ENCODE results near the gene DERL3.

Gene DERL3

DNA sequence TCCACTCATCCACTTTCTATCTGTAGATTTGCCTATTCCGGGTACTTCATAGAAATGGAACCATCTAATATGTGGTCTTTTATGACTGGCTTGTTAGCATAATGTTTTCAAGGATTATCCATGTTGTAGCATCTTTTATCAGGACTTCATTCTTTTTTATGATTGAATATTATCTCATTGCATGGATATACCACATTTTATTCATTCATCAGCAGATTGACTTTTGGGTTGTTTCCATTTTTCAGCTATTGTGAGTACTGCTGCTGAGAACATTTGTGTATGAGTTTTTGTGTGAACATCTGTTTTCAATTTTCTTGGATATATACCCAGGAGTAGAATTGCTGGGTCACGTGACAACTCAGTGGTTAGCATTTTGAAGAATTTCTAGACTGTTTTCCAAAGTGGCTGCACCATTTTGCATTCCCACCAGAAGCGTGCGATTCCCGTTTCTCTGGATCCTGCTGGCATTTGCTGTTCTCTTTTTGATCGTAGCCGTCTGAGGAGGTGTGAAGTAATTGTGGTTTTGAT, 8.9 kb downstream of the DERL3 start:
- DNase-seq: no peak

- DNase-seq: no peak
These were observed 9.8 kb downstream of the DERL3 start for GRCh38 chr22:23828800-23829680.

- DNase-seq: no peak
These were observed 11.3 kb downstream of the DERL3 start for GRCh38 chr22:23827351-23827995.

- DNase-seq: no peak
These were observed 12.1 kb downstream of the DERL3 start for GRCh38 chr22:23826510-23827350.

- DNase-seq: no peak
These were observed 13.4 kb downstream of the DERL3 start for GRCh38 chr22:23825246-23825905.

DNA sequence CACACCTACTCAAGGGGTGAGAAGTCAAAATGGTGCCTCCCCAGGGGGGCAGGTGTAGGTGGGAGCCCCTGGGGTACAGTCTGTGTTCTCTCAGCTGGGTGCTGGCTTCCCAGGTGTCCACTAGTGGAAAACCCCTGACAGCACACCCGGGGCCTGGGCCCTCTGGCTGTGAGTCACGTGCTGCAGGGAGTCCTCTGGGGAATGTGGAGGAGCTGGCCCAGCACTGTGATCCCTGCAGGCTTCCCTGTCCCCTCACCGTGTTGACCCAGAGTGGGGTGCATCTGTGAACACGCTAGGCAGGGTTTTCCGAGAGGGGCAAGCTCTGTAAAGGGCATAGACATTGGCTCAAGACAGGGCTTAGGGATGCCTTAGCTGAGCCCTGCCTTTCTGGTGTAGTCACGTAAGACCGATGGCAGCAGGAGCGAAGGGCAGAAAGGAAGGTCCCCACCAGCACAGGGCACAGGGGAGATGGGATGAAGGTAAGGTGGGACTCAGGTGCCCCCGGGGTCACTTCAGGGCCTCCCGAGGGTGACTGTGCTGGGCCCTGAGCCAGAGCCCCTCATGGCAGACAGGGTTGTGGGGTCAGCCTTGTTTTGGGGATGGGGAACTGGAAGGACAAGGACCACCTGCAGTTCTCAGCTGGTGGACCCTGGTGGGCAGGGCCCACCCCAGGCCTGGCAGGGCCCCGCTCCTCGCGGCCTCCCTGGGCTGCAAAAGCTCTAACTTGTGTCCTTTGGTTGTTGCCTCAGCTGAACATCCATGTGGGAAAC, 14.1 kb downstream of the DERL3 start:
- DNase-seq: no peak

GRCh38 chr22:23823331-23823791, 15.4 kb downstream of the DERL3 start:
- DNase-seq: no peak

DNA sequence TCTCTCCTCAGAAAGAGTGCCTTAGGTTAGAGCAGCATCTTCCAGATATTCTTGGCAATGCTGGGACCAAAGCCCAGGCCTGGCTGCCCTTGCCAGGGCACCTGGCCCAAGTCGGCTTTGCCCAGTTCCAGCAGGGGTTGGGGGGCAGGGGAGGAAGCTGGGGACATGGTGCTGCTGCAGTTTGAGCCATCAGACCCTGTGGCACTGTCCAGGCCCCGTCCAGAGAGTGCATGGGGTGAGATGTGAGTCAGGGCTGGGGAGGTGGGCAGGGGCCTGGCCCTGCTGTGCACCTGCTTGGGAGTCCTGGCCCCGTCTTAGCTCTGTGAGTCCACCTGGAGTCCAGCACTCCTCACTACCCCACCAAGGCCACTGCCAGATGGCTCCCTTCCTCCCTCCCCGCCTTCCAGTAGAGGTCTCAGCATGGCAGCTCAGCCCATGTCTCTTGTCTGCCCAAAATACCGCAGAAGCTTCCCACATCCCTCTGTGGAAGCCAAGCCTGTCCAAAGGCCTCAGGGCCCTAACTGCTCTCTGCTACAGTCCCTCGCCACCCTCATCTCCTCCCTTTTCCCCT, 16.6 kb downstream of the DERL3 start:
- no peak for DNase-seq

DNA sequence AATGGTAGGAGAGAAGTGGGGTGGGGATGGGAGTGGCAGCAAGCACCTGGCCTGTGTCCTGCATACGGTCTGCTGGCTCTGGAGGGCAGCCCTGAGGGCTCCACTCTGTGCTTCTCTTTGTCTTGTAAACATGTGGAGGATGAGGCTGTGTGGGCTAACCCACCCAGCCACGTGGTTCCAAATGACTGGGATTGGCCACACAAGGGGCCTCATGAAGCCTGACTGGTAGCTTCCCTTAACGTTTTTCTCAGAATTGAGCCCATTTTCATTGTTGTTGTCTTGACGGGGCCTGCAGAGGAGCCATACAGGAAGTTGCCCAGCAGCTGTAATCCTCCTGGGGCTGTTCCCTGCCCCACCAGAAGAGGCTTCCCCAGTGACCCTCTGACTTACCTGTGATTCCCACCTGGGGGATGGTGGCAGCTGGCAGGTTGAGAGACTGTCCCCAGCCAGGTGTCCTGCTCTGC, 18.0 kb downstream of the DERL3 start:
- DNase-seq: no peak

GRCh38 chr22:23818541-23818940, 20.3 kb downstream of the DERL3 start:
- no peak for DNase-seq

- no peak for DNase-seq
These were observed 21.7 kb downstream of the DERL3 start for GRCh38 chr22:23817146-23817545.

- DNase-seq: no peak
These were observed 22.4 kb downstream of the DERL3 start for GRCh38 chr22:23816156-23816976.

DNA sequence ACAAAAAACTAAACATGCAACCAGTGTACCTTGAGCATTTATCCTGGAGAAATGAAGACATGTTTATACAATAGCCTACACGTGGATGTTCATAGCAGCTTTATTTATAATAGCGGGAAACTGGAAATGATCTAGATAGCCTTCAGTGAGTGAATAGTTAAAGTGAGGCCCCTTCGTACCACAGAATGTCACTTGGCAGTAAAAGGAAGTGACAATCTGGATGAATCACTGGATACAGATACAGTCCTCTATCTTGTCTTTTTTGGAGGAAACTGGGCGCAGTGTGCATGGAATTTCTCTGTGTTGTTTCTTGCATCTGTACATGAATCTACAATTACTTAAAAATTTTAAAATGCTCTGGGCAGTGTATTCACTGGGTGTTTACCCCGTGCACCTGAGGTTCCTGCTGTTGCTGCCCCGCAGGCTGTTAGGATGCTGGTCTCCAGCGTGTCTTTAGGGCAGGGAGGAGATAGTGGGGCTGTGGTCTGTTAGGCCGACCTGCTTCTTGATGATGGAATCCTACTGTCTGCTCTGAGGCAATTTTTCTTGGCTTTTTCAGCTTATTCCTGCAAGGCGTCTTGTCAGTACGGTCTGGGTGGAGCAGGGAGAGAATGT, 23.2 kb downstream of the DERL3 start:
- no peak for DNase-seq

- DNase-seq: no peak
These were observed 26.4 kb downstream of the DERL3 start for GRCh38 chr22:23812378-23812777.

GRCh38 chr22:23806837-23807236, 32.0 kb downstream of the DERL3 start:
- no peak for DNase-seq

DNA sequence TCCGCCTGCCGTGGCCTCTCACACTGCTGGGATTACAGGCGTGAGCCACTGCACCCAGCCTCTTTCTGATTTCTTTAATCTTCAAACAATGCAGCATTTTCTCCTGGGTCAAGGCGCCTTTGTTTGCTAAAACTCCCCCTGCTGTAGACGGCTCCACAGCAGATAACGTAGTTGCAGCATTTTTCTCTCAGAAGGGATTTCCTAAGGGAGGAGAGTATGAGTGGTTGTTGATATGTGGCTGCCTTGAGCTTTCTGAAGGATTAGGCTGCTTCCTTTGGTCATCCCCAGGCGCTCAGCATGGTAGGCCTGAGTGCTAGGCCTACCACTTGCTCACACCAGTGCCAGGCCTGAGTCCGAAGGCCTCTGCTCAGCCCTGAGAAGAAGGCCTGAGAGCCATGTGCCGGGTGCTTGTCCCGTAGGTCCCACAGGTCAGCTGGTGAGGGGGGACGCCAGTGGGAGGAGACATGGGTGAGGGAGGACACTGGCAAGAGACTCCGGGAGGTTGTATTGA, 34.0 kb downstream of the DERL3 start:
- no peak for DNase-seq

DNA sequence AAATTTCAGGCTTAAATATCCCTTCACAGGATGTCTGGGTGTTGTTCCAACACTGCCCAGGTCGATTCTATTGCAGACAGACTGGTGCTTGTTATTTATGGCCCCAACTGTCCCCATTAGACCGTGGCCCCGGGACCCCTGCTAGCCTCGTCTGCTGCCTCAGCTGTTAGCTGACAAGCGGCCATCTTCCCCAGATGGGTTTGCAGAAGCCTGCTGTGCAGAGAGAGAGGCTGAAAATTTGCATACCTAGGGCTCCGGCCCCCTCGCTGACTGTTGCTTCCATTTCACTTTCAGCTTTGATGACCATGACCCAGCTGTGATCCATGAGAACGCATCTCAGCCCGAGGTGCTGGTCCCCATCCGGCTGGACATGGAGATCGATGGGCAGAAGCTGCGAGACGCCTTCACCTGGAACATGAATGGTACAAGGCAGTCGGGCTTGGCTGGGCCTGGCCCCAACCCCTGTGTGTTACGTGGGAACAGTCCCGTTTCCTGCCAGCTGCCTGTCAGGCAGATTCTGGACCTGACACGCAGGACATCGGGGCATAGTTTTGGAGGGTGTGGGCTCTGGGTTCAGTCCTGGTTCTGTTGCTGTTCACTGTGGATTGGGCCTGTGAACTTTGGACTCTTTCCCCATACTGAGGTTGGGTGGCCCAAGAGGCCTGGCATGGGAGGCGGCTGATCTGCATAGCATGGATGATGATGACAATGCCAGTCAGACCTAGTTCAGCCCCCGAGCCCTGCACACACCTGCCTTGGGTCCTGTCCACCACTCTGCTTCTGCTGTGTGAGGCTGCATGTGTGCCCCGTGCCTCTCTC, 35.6 kb downstream of the DERL3 start:
- DNase-seq: no peak

GRCh38 chr22:23801886-23802377, 36.9 kb downstream of the DERL3 start:
- DNase-seq: no peak
